Loucy (cell line): Measurements from ENCODE around the gene IDUA.

ENCODE experiments used
- H2AFZ ChIP-seq: fragments of 200-600 bp; sonication (generic); 2 replicates; pipeline ENCODE4 v1.6.0; 2016; ENCODE audit warnings: antibody characterized with exemption, mild to moderate bottlenecking, low read length, moderate library complexity
- H3F3A ChIP-seq: fragments of 200-600 bp; 2 replicates; pipeline ENCODE4 v1.6.0; 2016; ENCODE audit warnings: antibody characterized with exemption, low read depth, mild to moderate bottlenecking
- H3K27me3 ChIP-seq: fragments of 200-600 bp; sonication (generic); 2 replicates; pipeline ENCODE4 v1.6.1; 2014; ENCODE audit warnings: low read length, mild to moderate bottlenecking; ENCODE audit not compliant: insufficient read depth, poor library complexity, severe bottlenecking
- H3K36me3 ChIP-seq: fragments of 200-600 bp; sonication (generic); 2 replicates; pipeline ENCODE4 v1.6.1; 2016; ENCODE audit warnings: low read length; ENCODE audit not compliant: insufficient read depth
- H3K4me1 ChIP-seq: fragments of 200-600 bp; sonication (generic); 2 replicates; pipeline ENCODE4 v1.5.1; 2014; ENCODE audit warnings: low read length, mild to moderate bottlenecking; ENCODE audit not compliant: insufficient read depth, poor library complexity, severe bottlenecking
- H3K4me2 ChIP-seq: fragments of 200-600 bp; sonication (generic); 2 replicates; pipeline ENCODE4 v1.6.0; 2014; ENCODE audit warnings: antibody characterized with exemption, low read length, low read depth, mild to moderate bottlenecking; ENCODE audit not compliant: poor library complexity, severe bottlenecking
- H3K4me3 ChIP-seq: fragments of 200-600 bp; sonication (generic); 2 replicates; pipeline ENCODE4 v1.5.1; 2014; ENCODE audit warnings: low read length, mild to moderate bottlenecking, mixed read lengths; ENCODE audit not compliant: poor library complexity, severe bottlenecking
- H3K79me2 ChIP-seq: fragments of 200-600 bp; sonication (generic); 2 replicates; pipeline ENCODE4 v1.6.1; 2014; ENCODE audit warnings: low read length; ENCODE audit not compliant: insufficient read depth
- H3K9ac ChIP-seq: fragments of 200-600 bp; sonication (generic); 2 replicates; pipeline ENCODE4 v1.6.0; 2014; ENCODE audit warnings: mild to moderate bottlenecking, low read depth, low read length, moderate library complexity; ENCODE audit not compliant: poor library complexity, severe bottlenecking
- H3K9me2 ChIP-seq: fragments of 200-600 bp; sonication (generic); replicated peaks from 2 replicates; pipeline ENCODE4 v1.6.1; 2016; ENCODE audit warnings: low read depth, low read length, mixed read lengths
- H3K9me3 ChIP-seq: fragments of 200-600 bp; sonication (generic); 2 replicates; pipeline ENCODE4 v1.6.1; 2014; ENCODE audit warnings: mild to moderate bottlenecking, antibody characterized with exemption, low read length, low read depth; ENCODE audit not compliant: insufficient read depth
- H4K20me1 ChIP-seq: fragments of 200-600 bp; sonication (generic); 2 replicates; pipeline ENCODE4 v1.6.0; 2014; ENCODE audit warnings: antibody characterized with exemption, low read length, mild to moderate bottlenecking; ENCODE audit not compliant: insufficient read depth, poor library complexity, severe bottlenecking
- CTCF ChIP-seq: fragments of 200-600 bp; sonication (generic); conservative IDR thresholded peaks from 2 replicates; pipeline ENCODE4 v1.5.1; 2014; ENCODE audit warnings: mild to moderate bottlenecking, antibody characterized with exemption, low read length
- EZH2phosphoT487 ChIP-seq: fragments of 200-600 bp; IDR thresholded peaks from 2 replicates; pipeline ENCODE4 v1.6.1; 2018; ENCODE audit warnings: antibody characterized with exemption, mild to moderate bottlenecking, moderate library complexity, borderline replicate concordance

The IDUA gene

GRCh38 chr4:1004557-1005485, 18.0 kb downstream of the IDUA start:
- TF ChIP-seq CTCF (no peak), EZH2phosphoT487 (no peak)
- no peaks in the 10 kb centered on the region for H3K9me2 ChIP-seq
- no peak overlapping the region for H3K9ac ChIP-seq
- peaks cover 11% of the 10 kb centered on the region for H3K27me3 ChIP-seq
- H3K9me3 ChIP-seq, result no peaks in the 10 kb centered on the region; the same call in 1 of the 2 replicates
- H3K4me1 ChIP-seq, result peaks cover 7% of the 10 kb centered on the region
- no peaks in the 10 kb centered on the region for H3K36me3 ChIP-seq
- no peaks in the 10 kb centered on the region for H3F3A ChIP-seq
- no peaks in the 10 kb centered on the region for H3K79me2 ChIP-seq
- no peak overlapping the region for H3K4me2 ChIP-seq
- H2AFZ ChIP-seq, result no peak overlapping the region
- H3K4me3 ChIP-seq, result no peak overlapping the region
- H4K20me1 ChIP-seq, result peaks cover under 1% of the 10 kb centered on the region

GRCh38 chr4:1006856-1007255, 20.0 kb downstream of the IDUA start:
- H3F3A ChIP-seq, result no peaks in the 10 kb centered on the region
- H3K27me3 ChIP-seq, result peaks cover 11% of the 10 kb centered on the region
- no peak overlapping the region for H3K4me3 ChIP-seq
- no peaks in the 10 kb centered on the region for H3K9me2 ChIP-seq
- no peaks in the 10 kb centered on the region for H3K36me3 ChIP-seq
- H2AFZ ChIP-seq, result no peak overlapping the region
- peaks cover 4% of the 10 kb centered on the region for H4K20me1 ChIP-seq
- TF ChIP-seq EZH2phosphoT487, result no peak
- no peak for TF ChIP-seq CTCF
- H3K4me1 ChIP-seq, result peaks cover 15% of the 10 kb centered on the region
- H3K79me2 ChIP-seq, result no peaks in the 10 kb centered on the region
- H3K9ac ChIP-seq, result no peak overlapping the region
- no peaks in the 10 kb centered on the region; the same call in 1 of the 2 replicates for H3K9me3 ChIP-seq
- no peak overlapping the region for H3K4me2 ChIP-seq

- H3K4me2 ChIP-seq, result peak overlapping the region; percentile 99
- H4K20me1 ChIP-seq, result peaks cover 12% of the 10 kb centered on the region
Measured at GRCh38 chr4:1008840-1009541, 22.1 kb downstream of the IDUA start.

More at GRCh38 chr4:1008840-1009541, 22.1 kb downstream of the IDUA start:
- no peaks in the 10 kb centered on the region for H3K9me2 ChIP-seq
- H3F3A ChIP-seq, result no peaks in the 10 kb centered on the region
- no peaks in the 10 kb centered on the region for H3K9me3 ChIP-seq
- TF ChIP-seq CTCF (no peak), EZH2phosphoT487 (no peak)
- peaks cover 11% of the 10 kb centered on the region for H3K27me3 ChIP-seq
- H2AFZ ChIP-seq, result peak overlapping the region; percentile 93
- H3K9ac ChIP-seq, result peak overlapping the region; percentile 76
- H3K4me1 ChIP-seq, result peaks cover 26% of the 10 kb centered on the region
- H3K79me2 ChIP-seq, result peaks cover 11% of the 10 kb centered on the region; the same call in 1 of the 2 replicates
- H3K36me3 ChIP-seq, result no peaks in the 10 kb centered on the region
- H3K4me3 ChIP-seq, result peak overlapping the region; percentile 79
